Occipital lobe (tissue), 2 donors: Measurements from ENCODE around the gene MKRN1. TPM values are rescaled to one million over a fixed set of nuclear protein-coding genes. Genes with fewer than 3 reads are reported as not detected.
A peak's percentile ranks its signal among the peaks of the same experiment; 100 is the strongest.
"Not testable (repeated sequence)": the region's sequence is repeated elsewhere in the genome, so short reads cannot be mapped to it uniquely, and the experiment has no call there.

Source experiments
- DNase-seq: peaks from one replicate; lab custom pipeline; 2025; lab: John Stamatoyannopoulos, UW
- total RNA-seq: library from RNA; depleted of rRNA; stranded (reverse); fragments of >200 nt; gene quantifications from one replicate; pipeline ENCODE4 v1.2.3, GENCODE V29; 2014

The MKRN1 gene
- total RNA-seq, 1 donor from 2014 or later, result 89.2 TPM

DNA sequence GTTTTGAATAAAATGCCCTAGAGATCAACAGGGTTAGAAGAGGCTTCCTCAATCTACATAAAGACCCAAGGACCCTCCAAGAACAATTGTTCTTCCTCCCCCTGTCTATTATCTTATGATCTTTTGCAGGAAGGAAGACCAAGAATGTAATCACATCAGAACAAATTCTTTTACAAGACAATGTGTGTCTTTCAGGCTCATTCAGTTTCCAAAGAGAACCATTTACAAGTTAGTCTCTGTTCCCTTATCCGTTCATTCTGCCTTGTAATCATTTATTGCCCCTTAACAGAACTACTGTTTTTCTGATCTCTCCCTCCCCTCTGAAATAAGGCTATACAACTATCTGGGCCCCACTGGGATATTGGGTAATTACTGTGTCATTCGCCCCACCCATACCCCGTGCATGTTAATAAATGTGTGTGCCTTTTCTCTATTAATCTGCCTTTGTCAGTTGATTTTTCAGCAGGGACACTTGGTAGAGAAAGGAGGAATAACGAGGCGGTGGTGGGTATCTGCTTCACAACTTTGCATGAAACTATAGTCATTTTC is 5.7 kb upstream of the MKRN1 start:
- no peak for DNase-seq

DNA sequence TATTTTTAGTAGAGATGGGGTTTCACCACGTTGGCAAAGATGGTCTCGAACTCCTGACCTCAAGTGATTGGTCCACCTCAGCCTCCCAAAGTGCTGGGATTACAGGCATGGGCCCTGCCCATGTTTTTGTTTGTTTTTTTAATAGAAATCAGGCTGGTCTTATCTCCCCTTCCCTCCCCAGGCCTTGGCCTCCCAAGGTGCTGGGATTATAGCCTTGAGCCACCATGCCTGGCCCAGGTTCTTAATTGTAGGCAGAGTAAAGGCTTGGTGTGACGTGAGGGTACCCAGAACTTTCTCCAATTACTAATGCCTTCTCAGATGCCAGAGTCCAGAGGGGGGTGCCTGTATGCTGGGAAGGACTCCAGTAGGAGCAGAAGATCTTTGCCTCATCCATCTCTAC is 5.2 kb upstream of the MKRN1 start:
- no peak for DNase-seq

DNA sequence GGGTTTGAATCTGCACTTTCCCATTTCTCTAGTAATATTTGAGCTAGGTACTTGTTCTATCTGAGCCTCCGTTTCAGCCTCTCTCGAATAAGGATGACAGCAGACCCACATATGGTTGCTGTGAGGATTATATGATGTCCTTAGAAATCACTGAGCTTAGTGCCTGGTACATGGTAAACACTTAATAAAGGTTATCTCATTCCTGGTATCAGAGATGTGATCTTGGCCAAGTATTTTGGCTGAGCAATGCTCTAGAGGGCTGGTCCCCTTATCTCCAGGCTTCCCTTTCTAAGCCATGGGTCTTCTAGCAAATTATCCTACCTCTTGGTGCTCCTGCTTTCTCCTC is 407 bp upstream of the MKRN1 start:
- DNase-seq, result no peak

DNA sequence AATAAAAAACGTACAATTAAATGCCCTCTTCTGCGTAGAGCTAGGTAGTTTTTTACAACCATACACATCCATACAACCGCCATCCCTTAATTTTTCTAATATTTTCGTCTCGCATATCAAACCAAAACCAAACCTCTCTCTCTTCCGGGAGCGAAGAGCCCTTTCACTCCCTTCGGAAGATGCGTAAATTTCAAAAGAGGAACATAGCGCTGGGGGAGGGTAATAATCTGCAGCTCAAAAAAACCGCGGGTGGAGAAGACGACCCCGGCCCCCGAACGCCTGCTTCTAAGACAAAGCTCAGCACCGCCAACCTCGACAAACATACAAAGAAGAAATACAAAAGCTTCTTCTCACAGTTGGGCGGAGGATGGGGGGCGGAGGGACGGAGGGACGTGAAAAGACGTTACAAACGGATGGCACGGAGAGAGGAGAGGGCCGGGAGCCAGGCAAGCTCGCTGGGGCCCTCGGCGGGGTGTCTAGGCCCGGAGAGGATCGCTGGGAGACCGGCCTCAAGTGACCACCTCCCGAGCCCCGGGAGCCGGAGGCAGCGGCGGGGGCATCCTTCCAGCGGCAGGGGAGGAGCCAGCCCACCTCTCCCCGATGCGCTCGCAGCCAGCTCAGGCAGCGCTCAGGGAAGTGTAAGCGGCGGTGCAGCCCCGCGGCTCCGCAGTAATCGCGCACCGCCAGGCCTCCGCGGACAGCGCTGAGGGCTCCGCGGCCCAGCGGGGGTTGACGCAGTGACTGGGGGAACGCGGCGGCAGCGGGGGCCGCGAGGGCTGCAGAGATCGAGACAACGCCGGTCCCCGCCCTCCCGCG is 851 bp downstream of the MKRN1 start:
- DNase-seq, result peak; percentile 44

DNA sequence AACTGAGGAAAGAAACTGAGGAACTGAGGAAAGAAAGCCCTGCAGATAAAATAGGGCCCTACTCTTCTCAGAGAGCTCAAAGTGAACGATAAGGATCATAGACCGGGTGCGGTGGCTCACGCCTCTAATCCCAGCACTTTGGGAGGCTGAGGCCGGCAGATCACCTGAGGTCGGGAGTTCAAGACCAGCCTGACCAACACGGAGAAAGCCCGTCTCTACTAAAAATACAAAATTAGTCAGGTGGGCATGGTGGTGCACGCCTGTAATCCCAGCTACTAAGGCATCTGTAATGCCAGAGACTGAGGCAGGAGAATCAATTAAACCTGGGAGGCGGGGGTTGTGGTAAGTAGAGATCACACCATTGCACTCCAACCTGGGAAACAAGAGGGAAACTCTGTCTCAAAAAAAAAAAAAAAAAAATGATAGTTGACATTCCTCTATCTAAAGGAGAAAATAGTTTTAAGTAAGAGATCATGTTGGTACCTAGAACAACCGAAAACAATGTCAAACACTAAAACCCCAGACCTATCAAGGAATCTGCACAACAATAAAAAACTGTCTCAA is 2.5 kb downstream of the MKRN1 start:
- DNase-seq, result no peak

DNA sequence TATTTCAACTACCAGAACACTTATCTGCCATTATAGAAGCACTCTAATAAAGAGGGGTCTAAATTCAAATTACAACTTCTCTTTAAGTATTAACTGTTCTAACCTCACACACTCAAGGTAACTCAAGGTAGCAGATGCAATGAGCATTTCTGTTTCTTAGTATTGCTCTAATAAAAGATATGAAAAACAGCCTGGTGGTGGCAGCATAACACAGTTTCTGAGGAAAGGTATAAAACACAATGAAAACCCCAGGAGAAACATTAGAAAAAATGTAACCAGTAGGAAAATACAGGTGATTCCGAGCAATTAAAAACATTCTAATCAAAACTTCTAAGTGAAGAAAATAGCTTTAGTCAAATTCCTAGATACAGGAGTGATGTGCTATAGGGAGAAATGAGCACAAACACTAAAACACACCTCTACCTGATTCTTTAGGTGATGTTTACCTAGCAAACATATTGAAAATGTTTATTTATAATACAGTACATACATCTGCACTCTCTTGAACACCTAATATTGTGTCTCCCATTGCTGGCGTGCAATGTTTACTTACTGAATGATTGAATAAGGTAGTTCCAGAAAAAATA is 3.5 kb downstream of the MKRN1 start:
- no peak for DNase-seq

DNA sequence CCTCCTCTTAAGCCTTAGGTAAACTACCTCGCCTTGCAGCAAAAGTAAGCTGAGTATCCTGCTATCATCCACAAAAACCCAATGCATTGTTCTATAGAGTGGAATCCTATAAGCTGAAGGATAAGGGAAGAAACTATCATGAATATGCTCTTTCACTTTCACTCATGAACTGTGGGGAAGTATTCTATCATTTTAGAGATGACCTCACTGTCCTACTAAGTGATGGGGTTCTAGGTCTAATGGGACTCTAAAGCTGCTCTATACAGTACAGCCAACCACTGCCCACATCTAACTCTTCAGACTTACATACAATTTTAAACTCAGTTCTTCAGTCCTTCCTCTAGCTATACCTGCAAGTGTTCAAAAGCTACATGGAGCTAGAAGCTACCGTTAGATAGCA is 16.2 kb downstream of the MKRN1 start:
- no peak for DNase-seq

DNA sequence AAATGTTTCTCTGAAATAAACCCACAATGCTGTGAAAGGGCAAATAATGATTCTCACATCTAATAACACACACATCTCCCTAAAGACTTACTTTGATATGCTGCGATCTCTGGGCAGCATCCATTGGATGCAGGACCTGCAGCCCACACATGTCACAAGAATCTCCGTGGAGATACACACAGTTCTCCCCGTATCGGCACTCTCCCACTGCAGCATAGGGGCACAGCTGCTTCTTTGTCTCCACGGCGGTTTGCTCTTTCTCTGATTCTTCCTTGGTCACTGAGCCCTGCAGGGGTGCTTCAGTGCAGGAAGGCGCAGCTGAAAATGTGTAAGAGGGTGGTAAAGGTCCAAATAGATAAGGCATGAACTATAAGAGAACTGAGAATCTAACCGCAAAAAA is 20.4 kb downstream of the MKRN1 start:
- no peak for DNase-seq

DNA sequence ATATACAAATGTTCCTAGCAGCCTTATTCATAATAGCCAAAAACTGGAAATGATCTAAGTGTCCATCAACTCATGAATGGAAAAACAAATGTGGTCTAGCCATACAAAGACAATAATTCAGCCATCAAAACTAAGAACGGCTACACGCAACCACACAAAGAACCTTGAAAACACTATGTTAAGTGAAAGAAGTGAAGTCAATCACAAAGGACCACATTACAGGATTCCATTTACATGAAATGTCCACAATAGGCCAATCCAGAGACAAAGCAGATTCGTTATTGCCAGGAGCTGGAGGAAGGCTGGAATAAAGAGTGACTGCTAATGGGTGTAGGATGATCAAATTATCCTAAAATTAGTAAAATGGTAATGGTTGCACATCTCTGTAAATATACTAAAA is 21.1 kb downstream of the MKRN1 start:
- no peak for DNase-seq

DNA sequence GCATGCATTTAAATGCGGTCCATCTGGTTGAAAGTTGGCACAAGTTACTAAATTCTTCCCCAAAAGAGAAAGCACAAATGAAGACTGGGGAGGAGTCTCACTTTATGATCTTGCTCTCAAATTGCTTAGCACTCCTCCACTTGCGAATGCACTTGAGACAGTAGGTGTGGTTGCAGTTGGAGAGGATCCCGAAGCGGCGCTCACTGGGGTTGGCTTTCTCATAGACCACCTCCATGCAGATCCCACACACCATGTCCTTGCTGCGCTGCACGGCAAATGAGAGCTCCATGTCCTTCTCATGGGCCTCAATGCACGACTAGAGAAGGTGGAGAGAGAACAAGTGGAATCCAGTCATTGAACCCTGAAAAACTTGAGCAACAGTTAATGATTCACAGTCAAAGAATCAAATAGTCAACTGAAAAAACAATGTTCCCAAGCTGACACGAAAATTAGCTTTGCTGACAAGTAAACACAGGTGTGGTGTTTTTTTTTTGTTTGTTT is 22.7 kb downstream of the MKRN1 start:
- no peak for DNase-seq

DNA sequence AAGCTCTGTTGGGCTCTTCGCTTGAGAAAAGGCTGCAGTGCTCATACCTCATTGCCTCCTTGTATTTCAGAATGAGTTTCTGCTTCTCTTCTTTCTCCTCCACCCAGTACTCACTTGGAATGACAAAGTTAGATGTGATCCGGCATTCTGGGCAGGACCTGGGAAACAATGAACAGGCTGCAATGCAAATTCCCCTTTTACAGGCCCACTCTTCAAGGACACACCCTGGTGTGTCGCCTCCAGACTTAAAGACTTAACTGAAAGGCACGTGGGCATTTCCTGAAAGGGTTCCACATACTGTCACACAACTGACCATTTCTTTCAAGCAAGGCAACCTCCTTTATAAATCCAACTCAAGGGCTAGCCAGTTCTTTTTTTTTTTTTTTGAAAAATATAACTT is 23.6 kb downstream of the MKRN1 start:
- DNase-seq, result no peak

DNA sequence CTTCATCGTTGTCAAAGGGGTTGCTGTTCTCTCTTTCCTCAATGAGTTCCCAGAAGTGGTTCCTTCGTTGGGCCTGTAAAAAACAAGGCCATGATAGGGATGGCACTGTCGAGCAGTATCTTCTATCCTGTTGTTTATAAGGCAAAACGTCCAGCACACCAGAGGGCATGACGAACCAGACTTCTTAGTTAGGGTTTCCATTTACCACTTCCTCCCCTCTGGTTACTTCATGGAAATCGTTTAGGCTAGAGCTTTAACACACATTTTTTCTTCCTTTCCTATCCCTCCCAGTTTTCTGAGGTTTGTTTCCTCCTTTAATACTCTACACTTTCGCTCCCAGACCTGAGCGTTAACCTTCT is 24.7 kb downstream of the MKRN1 start:
- no peak for DNase-seq

DNA sequence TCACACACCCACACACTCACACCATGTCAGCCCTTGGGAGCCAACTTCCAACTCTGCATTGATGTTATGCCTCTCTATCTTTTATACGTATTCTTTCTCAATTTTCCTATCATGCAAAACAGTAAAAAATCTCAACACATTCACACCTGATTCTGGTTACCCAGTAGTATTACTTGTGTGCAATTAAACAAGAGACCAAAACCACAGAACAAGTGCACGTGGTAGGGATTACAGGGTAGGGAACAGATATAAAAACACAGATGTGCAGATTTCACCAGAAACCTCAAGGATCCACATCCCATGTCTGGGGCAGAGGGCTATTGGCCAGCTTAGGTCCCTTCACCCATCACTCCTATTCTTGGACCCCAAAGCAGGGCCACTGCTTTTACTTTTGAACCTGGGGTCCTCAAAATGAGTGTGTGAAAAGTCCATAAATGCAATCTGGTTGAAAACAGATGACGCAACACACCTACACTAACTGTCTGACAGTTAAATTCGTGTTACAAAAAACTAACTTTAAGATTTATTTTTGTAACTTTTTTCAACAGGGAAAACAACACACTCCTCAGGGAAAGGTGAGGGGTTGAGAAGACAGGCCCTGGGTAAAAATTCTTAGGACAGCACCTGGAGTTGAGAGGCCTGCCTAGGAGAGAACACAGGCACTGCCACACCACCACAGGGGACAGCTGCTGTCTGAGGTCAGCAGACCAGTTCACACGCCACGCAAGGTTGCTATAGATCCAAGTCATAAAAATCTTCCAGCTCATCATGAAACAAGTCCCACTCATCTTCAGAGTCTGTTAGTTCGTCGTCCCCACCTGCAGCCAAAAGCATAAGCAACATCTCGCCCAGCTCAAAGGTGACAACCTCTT is 25.3 kb downstream of the MKRN1 start:
- not testable (repeated sequence) for DNase-seq

DNA sequence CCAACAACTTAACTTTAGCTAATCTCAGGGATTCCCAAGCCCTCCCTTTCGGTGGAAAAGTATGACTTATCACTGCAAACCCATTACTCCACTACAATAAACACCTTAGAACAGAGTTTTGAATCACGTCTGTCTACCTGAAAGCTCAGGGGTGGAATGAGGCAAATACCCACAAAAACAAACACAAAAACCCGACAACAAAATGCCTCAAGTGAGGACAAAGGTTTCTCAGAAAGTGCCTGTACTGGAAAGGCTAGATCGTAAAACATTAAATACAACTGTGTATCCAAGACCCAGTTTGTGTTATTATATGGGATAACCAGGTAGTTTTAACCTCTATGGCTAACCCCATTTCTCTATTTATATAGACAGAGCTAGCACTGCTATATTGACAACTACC is 26.0 kb downstream of the MKRN1 start:
- DNase-seq, result no peak

DNA sequence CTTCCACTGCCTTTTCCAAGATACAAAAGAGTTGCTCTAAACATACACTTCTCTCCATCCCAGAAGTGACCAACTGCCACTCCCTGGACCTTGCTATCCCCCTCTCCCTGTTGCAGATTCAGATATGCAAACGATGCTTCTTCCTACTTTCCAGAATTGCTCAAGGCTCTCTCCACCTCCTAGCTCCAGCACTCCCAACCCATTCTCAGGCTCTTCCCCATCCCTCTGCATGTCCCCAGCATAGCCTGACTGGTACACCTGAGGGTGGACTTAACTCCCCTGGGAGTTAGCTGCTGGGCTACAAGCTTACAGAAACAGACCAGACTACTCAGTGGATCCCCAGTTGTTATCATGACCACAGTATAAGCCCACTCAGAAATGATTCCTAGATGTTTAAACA is 27.6 kb downstream of the MKRN1 start:
- no peak for DNase-seq

DNA sequence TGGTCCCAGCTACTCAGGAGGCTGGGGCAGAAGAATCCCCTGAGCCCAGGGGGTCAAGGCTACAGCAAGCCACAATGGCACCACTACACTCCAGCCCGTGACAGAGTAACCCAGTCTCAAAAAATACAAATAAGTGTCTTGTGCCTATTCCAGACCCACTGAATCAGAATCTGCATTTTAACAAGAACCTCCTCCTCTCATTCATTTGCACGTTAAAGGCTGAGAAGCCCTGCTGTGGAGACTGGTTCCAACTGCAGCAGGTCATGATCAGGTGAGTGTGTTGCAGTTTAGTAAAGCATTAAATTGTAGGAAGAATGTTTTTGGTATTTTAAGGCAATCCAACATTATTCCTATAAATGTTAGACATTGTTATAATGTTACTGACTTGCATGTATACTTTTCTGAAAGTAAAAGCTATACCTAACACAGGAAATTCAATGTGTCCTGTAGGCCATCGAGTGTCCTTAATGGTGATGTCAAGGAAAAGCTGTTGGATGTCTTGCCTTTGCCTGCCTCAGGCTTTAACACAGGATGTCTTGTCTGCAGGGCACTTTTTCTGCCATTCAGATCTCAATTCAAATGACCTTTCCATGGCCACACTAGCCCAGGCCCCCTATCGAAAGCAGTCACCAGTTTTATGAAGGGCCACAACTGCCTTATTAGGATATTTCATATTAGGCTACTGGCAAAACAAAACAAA is 30.4 kb downstream of the MKRN1 start:
- no peak for DNase-seq

DNA sequence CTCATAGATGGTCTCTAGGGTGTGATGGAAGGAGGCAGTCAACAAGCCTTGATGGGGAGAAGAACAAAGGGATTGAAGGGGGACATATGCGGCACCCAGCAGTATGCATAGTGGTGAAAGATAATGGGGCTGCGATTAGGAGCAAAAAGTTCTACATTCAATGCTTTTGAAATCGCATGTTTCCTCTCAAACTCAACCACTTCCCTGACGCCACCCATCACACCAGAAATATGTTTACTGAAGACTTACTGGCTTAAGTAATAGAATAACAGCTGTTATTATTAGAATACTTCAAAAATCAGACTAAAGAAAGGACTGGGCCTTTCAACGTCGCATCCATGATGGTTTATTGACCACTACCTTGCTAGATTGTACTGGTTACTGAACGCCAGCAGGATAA is 31.5 kb downstream of the MKRN1 start:
- no peak for DNase-seq

DNA sequence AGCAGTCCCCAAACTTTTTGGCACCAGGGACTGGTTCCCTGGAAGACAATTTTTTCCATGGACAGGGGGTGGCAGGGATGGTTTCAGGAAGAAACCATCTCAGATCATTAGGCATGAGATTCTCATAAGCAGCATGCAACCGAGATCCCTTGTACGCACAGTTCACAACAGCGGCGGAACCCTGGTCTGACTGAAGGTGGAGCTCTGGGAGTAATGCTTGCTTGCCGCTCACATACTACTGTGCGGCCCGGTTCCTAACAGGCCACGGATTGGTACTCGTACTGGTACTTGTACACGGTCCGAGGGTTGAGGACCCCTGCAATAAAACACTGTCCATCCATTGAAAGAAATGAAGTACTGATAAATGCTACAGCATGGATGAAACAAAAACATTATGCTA is 32.8 kb downstream of the MKRN1 start:
- no peak for DNase-seq

DNA sequence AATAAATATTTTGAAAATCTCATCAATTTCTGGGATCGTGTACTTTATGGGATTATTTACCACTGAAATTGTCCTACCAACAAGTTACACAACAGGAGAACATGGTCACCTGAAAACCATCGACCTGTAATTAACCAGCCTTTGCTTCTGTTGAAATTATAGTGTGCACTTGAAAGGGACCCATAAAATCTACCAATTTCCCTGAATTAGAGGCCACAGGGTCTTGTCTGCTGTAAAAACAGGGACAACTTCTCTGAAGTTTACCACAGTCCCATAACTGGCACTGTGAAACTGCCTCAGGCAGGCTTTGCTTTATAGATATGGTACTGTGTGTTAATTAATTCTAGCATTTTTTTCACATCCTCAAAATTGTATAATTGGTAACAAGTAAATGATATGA is 37.8 kb downstream of the MKRN1 start:
- no peak for DNase-seq

DNA sequence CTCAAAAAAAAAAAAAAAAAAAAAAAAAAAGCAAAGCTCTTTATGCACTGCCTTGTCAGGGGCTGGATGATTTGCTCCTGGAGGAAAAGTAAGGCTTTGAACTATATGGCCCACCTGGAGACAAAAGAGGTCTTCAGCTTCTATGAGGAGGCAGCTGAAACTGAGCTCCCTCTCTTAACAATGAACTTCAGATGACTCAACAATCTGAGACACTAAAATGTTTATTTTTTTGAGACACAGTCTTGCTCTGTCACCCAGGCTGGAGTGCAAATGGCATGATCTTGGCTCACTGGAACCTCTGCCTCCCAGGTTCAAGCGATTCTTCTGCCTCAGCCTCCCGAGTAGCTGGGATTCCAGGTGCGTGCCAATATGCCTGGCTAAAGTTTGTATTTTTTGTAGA is 38.7 kb downstream of the MKRN1 start:
- no peak for DNase-seq

DNA sequence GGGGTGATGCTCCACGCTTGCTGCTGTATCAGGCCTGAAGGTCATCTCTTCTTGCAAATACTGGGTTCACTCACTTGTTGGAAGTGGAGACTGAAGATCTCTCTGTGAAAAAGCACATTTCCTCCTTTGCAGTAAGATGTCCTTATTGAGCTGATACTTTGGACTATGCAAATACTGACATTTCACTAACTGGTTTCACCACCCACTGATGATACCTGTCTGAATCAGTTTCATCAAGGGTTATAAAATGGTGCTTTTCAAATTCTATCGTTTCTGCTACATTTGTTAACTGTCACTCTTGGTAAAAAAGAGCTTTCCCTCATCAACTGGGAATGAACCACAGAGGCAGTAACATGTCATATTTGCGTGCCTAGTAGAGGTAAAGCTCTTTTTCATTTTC is 39.9 kb downstream of the MKRN1 start:
- no peak for DNase-seq
